GM20431 (cell line): ENCODE data around the gene TGFBRAP1.
"Not testable (repeated sequence)": the region's sequence is repeated elsewhere in the genome, so short reads cannot be mapped to it uniquely, and the experiment has no call there.

ENCODE experiments used
- in situ Hi-C: fragments of 300-500 bp; cut with MseI, MboI; formaldehyde crosslinking; loops from one replicate; pipeline ENCODE4 v1.15.0; 2020; ENCODE audit warnings: low sequenced_read_pairs; ENCODE audit not compliant: unreplicated experiment

TGFBRAP1 gene

GRCh38 chr2:105361102-105361889 is 31.8 kb upstream of the TGFBRAP1 start:
- in situ Hi-C loops, result loop anchor here (10.0 kb wide), 1 partner anchor 164 kb away; no protein-coding TSS in a partner anchor

DNA sequence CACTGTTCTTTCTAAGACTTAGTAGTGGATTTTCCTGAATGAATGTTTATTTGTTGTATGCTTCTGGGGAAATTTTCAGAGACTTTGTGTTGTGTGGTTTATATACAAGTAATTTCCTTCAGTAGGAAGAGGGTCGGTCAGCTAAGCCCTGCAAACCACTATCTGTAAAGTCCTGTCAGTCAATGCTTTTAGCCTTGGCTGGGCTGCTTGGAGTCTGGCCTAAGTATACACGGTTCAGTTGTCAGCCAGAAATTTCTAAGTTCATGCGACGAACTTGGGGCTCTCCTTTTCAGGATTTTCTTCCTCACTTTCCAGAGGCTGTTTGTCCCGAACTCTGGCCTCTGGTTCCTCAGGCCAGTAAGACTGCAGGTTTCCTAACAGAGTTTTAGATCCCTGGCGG is 29.1 kb upstream of the TGFBRAP1 start:
- in situ Hi-C loops, result no loop called here

DNA sequence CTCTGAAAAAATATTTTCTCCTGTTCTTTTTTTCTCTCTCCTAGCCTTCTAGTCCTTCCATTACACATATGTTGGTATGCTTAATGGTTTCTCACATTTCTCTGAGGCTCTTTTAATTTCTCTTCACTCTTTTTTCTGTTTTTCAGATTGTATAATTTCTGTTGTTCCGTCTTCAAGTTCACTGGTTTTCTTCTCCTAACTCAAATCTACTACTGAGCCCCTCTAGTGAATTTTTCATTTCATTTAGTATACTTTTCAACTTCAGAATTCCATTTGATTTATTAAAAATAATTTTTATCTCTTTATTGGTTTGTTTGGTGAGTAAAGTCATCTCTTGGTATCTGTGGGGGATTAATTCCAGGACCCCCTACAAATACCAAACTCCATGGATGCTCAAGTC is 27.6 kb upstream of the TGFBRAP1 start:
- in situ Hi-C loops, result no loop called here

DNA sequence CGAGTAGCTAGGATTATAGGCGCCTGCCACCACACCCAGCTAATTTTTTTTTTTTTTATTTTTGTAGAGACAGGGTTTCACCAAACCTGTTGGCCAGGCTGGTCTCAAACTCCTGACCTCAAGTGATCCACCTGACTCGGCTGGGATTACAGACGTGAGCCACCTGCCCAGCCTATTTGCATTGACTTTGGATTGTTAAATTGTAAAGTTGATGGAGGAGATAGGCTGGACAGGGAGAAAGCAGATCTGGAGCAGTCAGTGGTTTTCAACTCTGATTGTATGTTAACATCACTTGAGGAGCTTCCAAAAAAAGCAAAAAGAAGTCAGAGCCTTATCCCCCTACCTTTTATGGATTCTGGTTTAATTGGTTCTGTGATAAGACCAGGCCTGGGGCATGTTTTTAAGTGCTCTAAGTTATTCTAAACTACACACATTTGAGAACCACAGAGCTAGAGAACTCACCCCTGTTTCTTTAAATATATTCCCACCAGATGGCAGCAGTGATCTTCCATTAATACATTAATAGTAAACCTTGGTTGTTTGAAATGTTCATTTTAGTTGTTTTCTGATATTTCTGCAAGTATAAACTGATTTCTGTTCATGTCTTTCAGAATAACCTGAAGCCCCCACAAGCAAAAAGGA is 15.3 kb upstream of the TGFBRAP1 start:
- in situ Hi-C loops, result no loop called here

GRCh38 chr2:105339414-105339813 is 9.9 kb upstream of the TGFBRAP1 start:
- in situ Hi-C loops, result no loop called here

DNA sequence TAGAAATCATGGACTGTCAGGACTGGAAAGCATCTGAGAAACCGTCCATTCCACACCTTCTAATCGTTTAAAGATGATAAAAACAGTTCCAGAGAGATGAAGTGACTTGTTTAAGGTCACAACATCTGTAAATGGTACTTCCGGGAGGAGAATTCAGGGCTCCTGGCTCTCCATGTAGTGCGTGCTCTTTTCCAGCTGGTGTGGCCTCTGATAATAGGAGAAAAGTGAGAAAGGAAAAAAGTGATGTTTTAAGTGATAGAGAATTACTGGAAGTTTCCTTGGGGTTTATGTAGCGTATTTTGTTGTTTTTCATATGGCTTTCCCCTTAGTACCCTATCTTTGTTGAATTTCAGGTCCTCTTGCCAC is 8.5 kb upstream of the TGFBRAP1 start:
- in situ Hi-C loops, result no loop called here

GRCh38 chr2:105337122-105338019 is 7.8 kb upstream of the TGFBRAP1 start, which contains the start of gene C2orf49:
TSS of gene C2orf49 (plus strand) at chr2:105337540. CDS start at chr2:105337588, 48 bp downstream.
- in situ Hi-C loops, result no loop called here

GRCh38 chr2:105336786-105337121 is 7.2 kb upstream of the TGFBRAP1 start:
- in situ Hi-C loops, result no loop called here

DNA sequence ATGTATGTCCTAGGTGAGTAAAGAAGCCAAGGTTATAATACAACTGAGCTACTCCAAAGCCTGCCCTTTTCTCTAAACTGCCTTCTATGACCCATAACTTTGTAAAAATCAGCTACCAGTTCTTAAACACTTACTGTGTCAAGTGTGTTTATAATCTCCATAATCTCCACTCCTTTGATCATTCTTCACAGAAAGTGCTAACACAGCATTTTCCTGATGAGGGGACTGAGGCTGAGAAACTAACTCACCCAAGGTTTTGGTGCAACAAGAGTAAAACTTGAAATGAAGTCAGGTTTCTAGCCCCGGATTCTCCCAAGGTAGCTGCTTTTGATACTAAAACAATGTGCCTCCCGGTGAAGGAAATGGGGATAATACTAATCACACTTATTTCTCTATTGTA is 5.9 kb upstream of the TGFBRAP1 start:
- in situ Hi-C loops, result no loop called here

DNA sequence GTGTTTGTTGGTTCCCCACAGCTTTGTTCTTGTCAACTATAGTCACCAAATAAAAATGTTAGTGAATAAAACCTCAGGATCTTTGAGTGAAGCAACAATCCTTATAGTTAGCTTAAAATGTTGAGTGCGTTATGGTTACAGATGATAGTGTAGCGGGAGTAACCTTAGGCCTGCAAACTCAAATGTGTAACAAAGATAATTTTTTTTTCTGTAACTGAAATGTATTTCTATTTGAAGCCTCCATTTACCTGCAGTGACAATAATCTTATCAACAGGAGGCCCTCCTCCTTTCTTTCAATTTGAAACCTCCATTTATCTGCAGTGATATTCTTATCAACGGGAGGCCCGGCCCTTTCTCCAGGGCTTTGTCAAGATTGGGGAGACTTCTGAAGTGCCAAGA is 4.7 kb upstream of the TGFBRAP1 start:
- in situ Hi-C loops, result no loop called here

GRCh38 chr2:105330681-105331375 is 1.3 kb upstream of the TGFBRAP1 start:
- in situ Hi-C loops, result no loop called here

GRCh38 chr2:105329197-105329554 is 359 bp downstream of the TGFBRAP1 start:
- in situ Hi-C loops, result no loop called here

GRCh38 chr2:105328281-105329196 is 996 bp downstream of the TGFBRAP1 start:
- in situ Hi-C loops, result no loop called here

DNA sequence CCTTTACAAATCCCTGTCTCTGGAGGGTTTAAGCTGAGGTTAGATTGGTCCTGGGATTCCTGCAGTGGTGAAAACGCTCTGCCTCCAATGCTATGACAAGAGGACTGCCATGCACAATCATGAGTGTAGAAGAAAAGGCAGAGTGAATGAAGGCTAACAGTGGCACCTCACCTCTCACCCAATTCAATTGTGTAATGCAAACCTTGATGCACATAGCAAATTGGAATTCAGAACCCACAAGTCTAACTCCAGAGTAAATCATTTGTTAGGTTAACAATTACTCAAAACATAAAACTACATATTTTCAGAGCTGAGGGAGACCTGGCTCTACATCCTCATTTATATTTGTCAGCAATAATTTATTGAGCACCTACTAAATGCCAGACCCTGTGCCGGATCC is 1.8 kb downstream of the TGFBRAP1 start:
- in situ Hi-C loops, result no loop called here

GRCh38 chr2:105327271-105327670 is 2.3 kb downstream of the TGFBRAP1 start:
- in situ Hi-C loops, result not testable (repeated sequence)

DNA sequence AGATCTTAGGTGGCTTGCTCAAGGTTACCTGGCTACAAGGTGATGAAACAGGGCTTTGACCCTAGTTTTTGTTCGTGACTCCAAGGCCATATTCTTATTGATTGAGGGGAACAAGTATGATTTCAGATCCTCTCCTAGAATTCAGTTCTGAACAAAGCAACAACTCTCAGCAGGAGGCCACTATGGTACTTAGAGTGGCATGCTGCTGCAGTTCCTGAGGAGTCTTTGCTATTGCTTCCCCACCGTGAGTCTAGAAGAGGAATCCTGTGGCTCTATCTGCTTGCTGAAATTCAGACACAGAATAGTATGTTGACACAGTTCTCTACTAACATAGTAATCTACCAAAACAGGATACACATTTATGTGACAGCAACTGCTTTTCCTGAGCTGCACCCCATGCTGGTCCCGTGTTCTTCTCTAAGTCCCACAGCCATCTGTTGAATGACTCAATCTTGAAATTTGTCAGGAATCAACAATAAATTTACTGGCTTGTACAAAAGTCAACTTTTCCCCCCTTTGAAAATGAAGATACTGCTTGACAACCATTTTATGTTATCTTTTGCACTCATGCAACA is 4.1 kb downstream of the TGFBRAP1 start:
- in situ Hi-C loops, result no loop called here

DNA sequence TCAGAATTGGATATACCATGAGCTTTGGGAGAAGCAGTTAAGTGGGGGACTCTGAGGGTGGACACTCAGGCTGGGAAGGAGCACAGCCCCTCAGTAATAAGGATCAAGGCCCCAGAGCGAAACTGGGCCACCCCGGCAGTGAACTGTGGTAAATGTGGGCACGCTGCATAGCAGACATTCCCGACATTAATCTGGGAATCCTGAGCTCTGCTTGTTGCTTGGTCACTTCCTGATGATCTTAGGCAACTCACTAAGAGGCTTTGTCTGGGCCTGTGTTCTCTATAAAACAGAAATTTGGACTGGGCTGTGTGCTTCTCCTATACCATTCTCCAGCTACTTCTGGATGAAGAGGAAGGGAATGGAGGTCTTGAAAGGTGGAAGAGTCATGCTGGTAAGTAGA is 4.8 kb downstream of the TGFBRAP1 start:
- in situ Hi-C loops, result no loop called here

DNA sequence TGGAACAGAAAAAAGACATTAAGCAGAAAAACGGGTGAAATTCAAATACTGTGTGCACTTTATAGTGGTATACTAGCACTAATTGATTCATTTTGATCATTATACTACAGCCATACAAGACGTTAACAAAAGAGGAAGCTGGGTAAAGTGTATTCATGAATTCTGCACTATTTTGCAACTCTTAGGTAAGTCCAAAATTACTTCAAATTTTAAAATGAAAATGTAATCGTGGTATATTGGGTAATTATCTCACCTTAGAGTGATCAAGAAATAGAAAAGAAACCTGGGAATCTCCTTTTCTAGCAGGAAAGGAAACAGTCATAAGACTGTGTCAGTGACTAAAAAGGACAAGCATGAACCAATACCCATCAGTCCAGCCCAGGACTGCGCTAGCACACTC is 5.4 kb downstream of the TGFBRAP1 start:
- in situ Hi-C loops, result no loop called here

DNA sequence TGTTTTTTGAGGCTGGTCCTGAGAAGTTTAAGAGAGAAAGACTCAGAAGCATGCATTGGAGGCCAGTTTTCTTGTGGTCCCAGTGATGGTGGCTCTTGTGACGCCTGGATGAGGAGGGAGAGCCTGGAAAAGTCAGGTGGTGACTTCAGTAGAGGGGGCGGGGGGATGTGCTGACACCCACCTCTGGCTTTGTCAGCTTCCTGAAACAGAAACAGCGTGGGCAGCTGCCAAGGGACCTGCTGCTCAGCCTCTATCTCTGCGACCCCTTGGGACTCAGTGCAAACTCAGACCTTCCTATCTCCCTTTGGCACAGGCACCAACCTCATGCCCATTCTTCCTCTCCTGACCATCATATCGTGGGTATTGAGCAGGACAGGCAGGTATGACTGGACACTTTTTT is 6.4 kb downstream of the TGFBRAP1 start:
- in situ Hi-C loops, result no loop called here
